Right atrium auricular region (tissue), 2 donors: ENCODE data around the gene L3MBTL2. TPM values are rescaled to one million over a fixed set of nuclear protein-coding genes. Genes with fewer than 3 reads are reported as not detected.
"Not testable (repeated sequence)": the region's sequence is repeated elsewhere in the genome, so short reads cannot be mapped to it uniquely, and the experiment has no call there.

Experiments used
- DNase-seq: peaks from one replicate; pipeline ENCODE4 v3.0.0-alpha.2; 2019; ENCODE audit warnings: low spot score
- H3K27ac ChIP-seq, 2 donors: fragments of 200-600 bp; sonication (generic); 1 replicate in 1 of 2; 2 replicates in 1 of 2; pipeline ENCODE4 v1.5.1; 2016 to 2019
- H3K27me3 ChIP-seq, 2 donors: fragments of 200-600 bp; sonication (generic); one replicate each; pipeline versions ENCODE4 v1.5.1 to v1.6.0; 2017 to 2019
- H3K36me3 ChIP-seq: fragments of 200-600 bp; sonication (generic); one replicate; pipeline ENCODE4 v1.5.1; 2016
- H3K4me1 ChIP-seq, 2 donors: fragments of 200-600 bp; sonication (generic); one replicate each; pipeline versions ENCODE4 v1.5.1 to v1.6.0; 2017 to 2019
- H3K4me3 ChIP-seq, 2 donors: fragments of 200-600 bp; sonication (generic); 1 replicate in 1 of 2; 2 replicates in 1 of 2; pipeline ENCODE4 v1.5.1; 2017 to 2019; ENCODE audit warnings: mild to moderate bottlenecking in 1 of 2, moderate library complexity in 1 of 2
- H3K9me3 ChIP-seq, 2 donors: fragments of 200-600 bp; sonication (generic); one replicate each; pipeline ENCODE4 v1.5.1; 2019
- total RNA-seq, 2 donors: library from RNA; depleted of rRNA; stranded (reverse); fragments of >200 nt; gene quantifications; one replicate each; pipeline ENCODE4 v1.1.0, GENCODE V29; 2016
- TF ChIP-seq, protein P1 (sequence below), 2 donors: fragments of 200-600 bp; sonication (generic); IDR thresholded peaks; one replicate each; pipeline ENCODE4 v1.5.1; 2019; ENCODE audit warnings: antibody characterized with exemption in 2 of 2

Gene L3MBTL2
- total RNA-seq, 2 donors from 2014 or later: 9.0 to 14.6 TPM

DNA sequence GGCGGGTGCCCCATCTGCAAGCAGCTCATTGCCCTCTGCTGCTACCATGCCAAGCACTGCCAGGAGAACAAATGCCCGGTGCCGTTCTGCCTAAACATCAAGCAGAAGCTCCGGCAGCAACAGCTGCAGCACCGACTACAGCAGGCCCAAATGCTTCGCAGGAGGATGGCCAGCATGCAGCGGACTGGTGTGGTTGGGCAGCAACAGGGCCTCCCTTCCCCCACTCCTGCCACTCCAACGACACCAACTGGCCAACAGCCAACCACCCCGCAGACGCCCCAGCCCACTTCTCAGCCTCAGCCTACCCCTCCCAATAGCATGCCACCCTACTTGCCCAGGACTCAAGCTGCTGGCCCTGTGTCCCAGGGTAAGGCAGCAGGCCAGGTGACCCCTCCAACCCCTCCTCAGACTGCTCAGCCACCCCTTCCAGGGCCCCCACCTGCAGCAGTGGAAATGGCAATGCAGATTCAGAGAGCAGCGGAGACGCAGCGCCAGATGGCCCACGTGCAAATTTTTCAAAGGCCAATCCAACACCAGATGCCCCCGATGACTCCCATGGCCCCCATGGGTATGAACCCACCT, 28.0 kb upstream of the L3MBTL2 start:
- Histone ChIP-seq H3K27me3 (no peaks in the 10 kb centered on the region), H3K4me3 (no peak overlapping the region), H3K9me3 (no peaks in the 10 kb centered on the region), H3K4me1 (peaks cover 0 to 18% of the 10 kb centered on the region in 2 donors), H3K27ac (no peak overlapping the region), H3K36me3 (peaks cover 67% of the 10 kb centered on the region)
- no peak for DNase-seq
- TF ChIP-seq, protein P1, sequence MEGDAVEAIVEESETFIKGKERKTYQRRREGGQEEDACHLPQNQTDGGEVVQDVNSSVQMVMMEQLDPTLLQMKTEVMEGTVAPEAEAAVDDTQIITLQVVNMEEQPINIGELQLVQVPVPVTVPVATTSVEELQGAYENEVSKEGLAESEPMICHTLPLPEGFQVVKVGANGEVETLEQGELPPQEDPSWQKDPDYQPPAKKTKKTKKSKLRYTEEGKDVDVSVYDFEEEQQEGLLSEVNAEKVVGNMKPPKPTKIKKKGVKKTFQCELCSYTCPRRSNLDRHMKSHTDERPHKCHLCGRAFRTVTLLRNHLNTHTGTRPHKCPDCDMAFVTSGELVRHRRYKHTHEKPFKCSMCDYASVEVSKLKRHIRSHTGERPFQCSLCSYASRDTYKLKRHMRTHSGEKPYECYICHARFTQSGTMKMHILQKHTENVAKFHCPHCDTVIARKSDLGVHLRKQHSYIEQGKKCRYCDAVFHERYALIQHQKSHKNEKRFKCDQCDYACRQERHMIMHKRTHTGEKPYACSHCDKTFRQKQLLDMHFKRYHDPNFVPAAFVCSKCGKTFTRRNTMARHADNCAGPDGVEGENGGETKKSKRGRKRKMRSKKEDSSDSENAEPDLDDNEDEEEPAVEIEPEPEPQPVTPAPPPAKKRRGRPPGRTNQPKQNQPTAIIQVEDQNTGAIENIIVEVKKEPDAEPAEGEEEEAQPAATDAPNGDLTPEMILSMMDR (IDR thresholded peaks at IDR 0.05): no peak

- no peak for DNase-seq
- Histone ChIP-seq H3K36me3 (peaks cover 60% of the 10 kb centered on the region), H3K4me3 (no peak overlapping the region), H3K27me3 (no peaks in the 10 kb centered on the region), H3K4me1 (peaks cover 0 to 18% of the 10 kb centered on the region in 2 donors), H3K9me3 (no peaks in the 10 kb centered on the region), H3K27ac (no peak overlapping the region)
- TF ChIP-seq, protein P1 (IDR thresholded peaks at IDR 0.05): no peak
Observed at GRCh38 chr22:41177622-41178424, 27.3 kb upstream of the L3MBTL2 start.

GRCh38 chr22:41178425-41178975, 26.6 kb upstream of the L3MBTL2 start:
- H3K4me3 ChIP-seq: no peak overlapping the region
- no peak overlapping the region for H3K27ac ChIP-seq
- DNase-seq: no peak
- TF ChIP-seq, protein P1 (IDR thresholded peaks at IDR 0.05): no peak
- peaks cover 0 to 18% of the 10 kb centered on the region in 2 donors for H3K4me1 ChIP-seq
- peaks cover 54% of the 10 kb centered on the region for H3K36me3 ChIP-seq
- H3K9me3 ChIP-seq: no peaks in the 10 kb centered on the region
- H3K27me3 ChIP-seq: no peaks in the 10 kb centered on the region

DNA sequence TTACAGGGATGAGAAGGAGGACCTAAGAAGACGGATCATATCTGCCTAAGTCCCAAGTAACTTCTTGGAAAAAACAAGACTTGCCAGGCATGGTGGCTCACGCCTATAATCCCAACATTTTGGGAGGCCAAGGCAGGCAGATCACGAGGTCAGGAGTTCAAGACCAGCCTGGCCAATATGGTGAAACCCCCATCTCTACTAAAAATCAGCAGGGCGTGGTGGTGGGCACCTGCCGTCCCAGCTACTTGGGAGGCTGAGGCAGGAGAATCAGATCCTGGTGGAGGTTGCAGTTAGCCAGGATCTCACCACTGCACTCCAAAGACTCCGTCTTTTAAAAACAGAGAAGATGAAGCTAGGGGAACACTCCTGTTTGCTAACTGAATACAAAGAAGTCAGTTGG, 24.8 kb upstream of the L3MBTL2 start:
- not testable (repeated sequence) for H3K4me3 ChIP-seq, H3K27me3 ChIP-seq, DNase-seq, H3K9me3 ChIP-seq, H3K27ac ChIP-seq
- Histone ChIP-seq H3K4me1 (peaks cover 0 to 13% of the 10 kb centered on the region in 2 donors), H3K36me3 (peaks cover 37% of the 10 kb centered on the region)

DNA sequence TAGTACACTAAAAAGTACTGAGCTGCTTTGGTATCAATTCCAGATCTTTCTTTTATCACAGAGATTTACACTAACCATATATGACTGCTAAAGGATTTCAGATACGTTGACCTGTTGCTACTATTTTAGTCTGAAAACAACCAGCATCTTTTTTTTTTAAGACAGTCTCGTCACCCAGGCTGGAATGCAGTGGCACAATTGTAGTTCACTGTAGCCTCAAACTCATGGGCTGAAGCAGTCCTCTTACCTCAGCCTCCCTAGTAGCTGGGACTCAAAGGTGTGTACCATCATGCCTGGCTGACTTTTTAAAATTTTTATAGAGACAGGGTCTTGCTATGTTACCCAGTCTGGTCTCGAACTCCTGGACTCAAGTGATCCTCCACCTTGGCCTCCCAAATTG, 24.2 kb upstream of the L3MBTL2 start:
- H3K4me1 ChIP-seq: peaks cover 0 to 8% of the 10 kb centered on the region in 2 donors
- H3K27me3 ChIP-seq: no peaks in the 10 kb centered on the region
- no peak overlapping the region for H3K27ac ChIP-seq
- DNase-seq: no peak
- peaks cover 32% of the 10 kb centered on the region for H3K36me3 ChIP-seq
- H3K4me3 ChIP-seq: no peak overlapping the region
- TF ChIP-seq, protein P1 (IDR thresholded peaks at IDR 0.05): no peak
- no peaks in the 10 kb centered on the region for H3K9me3 ChIP-seq
